Vagina (tissue), 2 donors: ENCODE measurements around the gene RGS3. TPM values are rescaled to one million over a fixed set of nuclear protein-coding genes. Genes with fewer than 3 reads are reported as not detected.

Experiments used
- DNase-seq, 2 donors: peaks; one replicate each; pipeline ENCODE4 v3.0.0-alpha.2; 2017; ENCODE audit errors: extremely low spot score in 2 of 2
- H3K27ac ChIP-seq: fragments of 200-600 bp; sonication (generic); one replicate; pipeline ENCODE4 v1.5.1; 2019
- H3K27me3 ChIP-seq: fragments of 200-600 bp; sonication (generic); one replicate; pipeline ENCODE4 v1.5.1; 2019
- H3K36me3 ChIP-seq, 2 donors: fragments of 200-600 bp; sonication (generic); one replicate each; pipeline ENCODE4 v1.5.1; 2017 to 2019
- H3K4me1 ChIP-seq: fragments of 200-600 bp; sonication (generic); one replicate; pipeline ENCODE4 v1.5.1; 2019
- H3K4me3 ChIP-seq, 2 donors: fragments of 200-600 bp; sonication (generic); 1 replicate in 1 of 2; 2 replicates in 1 of 2; pipeline ENCODE4 v1.5.1; 2016 to 2019
- H3K9me3 ChIP-seq: fragments of 200-600 bp; sonication (generic); one replicate; pipeline ENCODE4 v1.5.1; 2019
- POLR2A ChIP-seq, 2 donors: fragments of 450-650 bp; IDR thresholded peaks; one replicate each; pipeline ENCODE4 v1.6.1; 2017; ENCODE audit warnings: antibody characterized with exemption in 2 of 2, mild to moderate bottlenecking in 2 of 2, moderate library complexity in 2 of 2
- POLR2AphosphoS5 ChIP-seq, 2 donors: sonication (generic); formaldehyde crosslinking; IDR thresholded peaks; one replicate each; pipeline ENCODE4 v1.9.0; 2017; ENCODE audit warnings: antibody characterized with exemption in 2 of 2, mild to moderate bottlenecking in 2 of 2, low read depth in 1 of 2; ENCODE audit not compliant: insufficient read depth in 1 of 2
- intact Hi-C: fragments of 100-400 bp; cut with DNase I; formaldehyde crosslinking; loops from one replicate; pipeline ENCODE4 v1.15.1; 2023
- total RNA-seq: library from RNA; depleted of rRNA; stranded (reverse); fragments of >200 nt; gene quantifications from one replicate; pipeline ENCODE4 v1.2.3, GENCODE V29; 2016
- TF ChIP-seq, protein P1 (sequence below), 3 experiments: fragments of 450-650 bp in 2 of 3; fragments of 200-600 bp in 1 of 3; sonication (generic) in 1 of 3; IDR thresholded peaks; one replicate each; pipeline ENCODE4 v1.5.1; 2017 to 2019; ENCODE audit warnings: antibody characterized with exemption in 3 of 3, mild to moderate bottlenecking in 2 of 3, moderate library complexity in 2 of 3

RGS3 gene
- total RNA-seq, 1 donor from 2014 or later: 27.0 TPM

DNA sequence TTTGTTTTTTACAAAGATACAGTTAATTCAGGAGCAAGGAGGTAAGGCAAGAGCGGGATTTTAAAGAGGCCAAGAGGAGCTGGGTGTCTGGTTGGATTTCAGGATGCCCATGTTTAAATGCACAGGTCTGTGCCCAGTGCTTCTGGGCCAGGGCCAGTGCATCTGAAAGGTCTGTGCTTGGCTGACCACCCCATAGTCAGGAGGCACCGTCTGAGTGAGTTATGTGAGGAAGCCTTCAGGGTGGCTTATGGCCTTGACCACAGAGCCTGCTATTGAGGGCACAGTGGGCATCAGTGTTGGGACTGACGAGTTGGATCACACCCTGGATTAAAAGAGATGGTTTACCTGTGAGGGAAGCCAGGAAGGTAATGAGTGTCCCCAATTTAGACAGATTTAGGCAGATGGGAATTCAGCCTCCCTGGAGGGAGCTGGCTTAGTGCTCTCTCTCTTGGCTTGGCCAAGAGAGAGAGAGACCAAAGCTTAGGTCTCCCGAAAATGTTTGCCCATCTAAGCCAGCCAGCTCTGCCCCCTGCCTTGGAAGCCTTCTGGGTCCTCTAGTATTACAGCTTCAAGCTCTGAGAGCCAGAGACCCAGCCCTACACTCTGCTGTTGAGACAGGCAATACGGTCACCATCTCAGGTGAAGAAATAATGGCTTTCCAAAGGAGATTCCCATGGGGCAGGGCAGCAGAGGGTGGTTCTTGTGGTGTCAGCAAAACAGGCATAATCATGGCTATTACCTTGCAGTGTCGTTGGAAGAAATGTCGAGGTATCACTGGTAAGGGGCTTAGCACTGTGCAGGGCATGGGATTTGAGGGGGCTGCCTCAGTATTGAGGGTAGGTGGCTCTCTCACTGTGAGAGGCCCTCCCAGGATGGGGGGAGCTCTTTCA, 68.6 kb downstream of the RGS3 start:
- H3K27ac ChIP-seq: no peak overlapping the region
- no peaks in the 10 kb centered on the region for H3K9me3 ChIP-seq
- H3K36me3 ChIP-seq: no peaks in the 10 kb centered on the region
- intact Hi-C loops: no loop called here
- H3K4me3 ChIP-seq: no peak overlapping the region
- no peak for DNase-seq
- H3K27me3 ChIP-seq: no peaks in the 10 kb centered on the region
- H3K4me1 ChIP-seq: peaks cover 19% of the 10 kb centered on the region
- TF ChIP-seq POLR2A (IDR thresholded peaks at IDR 0.05): no peak
- TF ChIP-seq, protein P1, sequence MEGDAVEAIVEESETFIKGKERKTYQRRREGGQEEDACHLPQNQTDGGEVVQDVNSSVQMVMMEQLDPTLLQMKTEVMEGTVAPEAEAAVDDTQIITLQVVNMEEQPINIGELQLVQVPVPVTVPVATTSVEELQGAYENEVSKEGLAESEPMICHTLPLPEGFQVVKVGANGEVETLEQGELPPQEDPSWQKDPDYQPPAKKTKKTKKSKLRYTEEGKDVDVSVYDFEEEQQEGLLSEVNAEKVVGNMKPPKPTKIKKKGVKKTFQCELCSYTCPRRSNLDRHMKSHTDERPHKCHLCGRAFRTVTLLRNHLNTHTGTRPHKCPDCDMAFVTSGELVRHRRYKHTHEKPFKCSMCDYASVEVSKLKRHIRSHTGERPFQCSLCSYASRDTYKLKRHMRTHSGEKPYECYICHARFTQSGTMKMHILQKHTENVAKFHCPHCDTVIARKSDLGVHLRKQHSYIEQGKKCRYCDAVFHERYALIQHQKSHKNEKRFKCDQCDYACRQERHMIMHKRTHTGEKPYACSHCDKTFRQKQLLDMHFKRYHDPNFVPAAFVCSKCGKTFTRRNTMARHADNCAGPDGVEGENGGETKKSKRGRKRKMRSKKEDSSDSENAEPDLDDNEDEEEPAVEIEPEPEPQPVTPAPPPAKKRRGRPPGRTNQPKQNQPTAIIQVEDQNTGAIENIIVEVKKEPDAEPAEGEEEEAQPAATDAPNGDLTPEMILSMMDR (IDR thresholded peaks at IDR 0.05): no peak
- TF ChIP-seq POLR2AphosphoS5 (IDR thresholded peaks at IDR 0.05; ENCODE audit: insufficient read depth in 1 of 2, low read depth in 1 of 2): no peak

DNA sequence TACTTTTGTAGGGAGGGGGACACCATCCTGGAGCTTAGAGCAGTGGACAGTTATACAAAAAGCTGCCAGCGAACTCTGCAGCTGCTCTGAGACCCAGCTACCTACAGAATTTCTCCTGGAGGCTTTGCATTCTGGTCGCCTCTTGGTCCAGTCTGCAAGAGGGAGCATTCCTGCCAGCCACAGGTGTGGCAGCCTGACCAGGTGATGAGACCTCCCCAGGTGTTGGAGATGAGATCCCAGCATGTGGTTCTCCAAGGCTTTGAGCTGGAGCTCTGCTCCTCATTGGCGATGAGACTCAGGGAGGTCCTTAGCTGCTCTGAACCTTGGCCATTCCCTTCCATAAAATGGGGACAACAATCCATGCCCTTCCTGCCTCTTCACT, 69.3 kb downstream of the RGS3 start:
- no peak for DNase-seq
- no peak overlapping the region for H3K27ac ChIP-seq
- H3K4me3 ChIP-seq: no peak overlapping the region
- TF ChIP-seq POLR2A (IDR thresholded peaks at IDR 0.05): no peak
- TF ChIP-seq POLR2AphosphoS5 (IDR thresholded peaks at IDR 0.05; ENCODE audit: insufficient read depth in 1 of 2, low read depth in 1 of 2): no peak
- TF ChIP-seq, protein P1 (IDR thresholded peaks at IDR 0.05): no peak
- no peaks in the 10 kb centered on the region for H3K36me3 ChIP-seq
- H3K27me3 ChIP-seq: no peaks in the 10 kb centered on the region
- peaks cover 13% of the 10 kb centered on the region for H3K4me1 ChIP-seq
- intact Hi-C loops: no loop called here
- H3K9me3 ChIP-seq: no peaks in the 10 kb centered on the region

DNA sequence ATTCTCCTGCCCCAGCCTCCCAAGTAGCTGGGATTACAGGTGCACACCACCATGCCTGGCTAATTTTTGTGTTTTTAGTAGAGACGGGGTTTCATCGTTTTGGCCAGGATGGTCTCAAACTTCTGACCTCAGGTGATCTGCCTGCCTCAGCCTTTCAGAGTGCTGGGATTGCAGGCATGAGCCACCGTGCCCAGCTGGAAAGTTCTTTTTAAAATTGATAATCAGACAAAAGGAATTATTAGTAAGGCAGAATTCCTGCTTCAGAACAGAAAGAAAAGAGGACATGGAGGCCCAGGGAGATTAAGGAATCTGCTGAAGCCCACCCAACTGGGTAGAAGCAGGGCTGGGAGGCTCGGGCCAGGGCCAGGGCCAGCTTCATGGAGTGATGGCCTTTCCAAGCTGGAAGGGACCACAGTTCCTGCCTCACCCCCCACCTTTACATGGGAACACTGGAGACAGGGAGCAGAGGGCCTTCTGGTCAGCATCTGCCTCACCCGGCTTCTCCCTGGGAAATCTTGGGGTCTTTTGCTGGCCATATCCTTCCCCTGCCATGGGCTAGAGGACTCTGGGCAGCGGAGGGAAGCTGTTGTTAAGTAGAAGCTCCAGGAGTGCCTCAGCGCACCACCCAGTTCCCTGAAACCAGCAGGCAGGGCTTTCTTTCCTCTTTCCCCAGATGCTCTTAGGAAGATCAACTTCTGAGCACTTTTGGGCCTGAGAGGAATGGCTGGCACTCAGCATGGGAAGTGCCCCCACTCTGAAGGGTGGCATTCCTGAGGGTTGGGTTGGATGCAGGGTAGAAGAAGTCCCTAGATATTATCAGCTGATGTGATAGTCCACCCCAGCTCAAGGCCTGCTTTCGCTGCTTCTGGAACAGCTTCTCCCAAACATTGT, 70.1 kb downstream of the RGS3 start:
- Histone ChIP-seq H3K4me1 (peaks cover 5% of the 10 kb centered on the region), H3K4me3 (no peak overlapping the region), H3K27ac (no peak overlapping the region), H3K9me3 (no peaks in the 10 kb centered on the region), H3K36me3 (no peaks in the 10 kb centered on the region), H3K27me3 (no peaks in the 10 kb centered on the region)
- intact Hi-C loops: no loop called here
- DNase-seq: no peak
- TF ChIP-seq, protein P1 (IDR thresholded peaks at IDR 0.05): no peak
- TF ChIP-seq POLR2AphosphoS5 (IDR thresholded peaks at IDR 0.05; ENCODE audit: insufficient read depth in 1 of 2, low read depth in 1 of 2): no peak
- no peak for TF ChIP-seq POLR2A (IDR thresholded peaks at IDR 0.05)

DNA sequence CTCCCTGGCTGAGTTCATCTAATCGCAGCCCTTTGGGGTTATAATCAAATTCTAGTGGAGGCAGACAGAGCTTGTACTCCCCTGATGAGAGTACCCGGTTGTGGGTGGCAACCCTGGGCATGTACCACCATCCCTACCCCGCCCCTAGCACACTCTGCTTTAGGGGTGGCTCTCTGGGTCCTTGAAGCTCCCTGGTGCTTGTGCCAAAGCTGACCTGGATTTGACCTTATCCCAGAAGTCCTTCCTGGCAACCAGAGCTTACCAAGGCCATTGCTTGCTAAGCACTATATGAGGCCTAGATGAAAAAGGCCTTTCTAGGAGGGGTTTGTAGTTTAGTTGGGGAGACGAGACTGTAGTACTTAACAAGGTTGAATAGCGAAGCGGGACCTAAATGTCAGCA, 72.2 kb downstream of the RGS3 start:
- intact Hi-C loops: no loop called here
- peak overlapping the region; percentile 12 for H3K27ac ChIP-seq
- H3K9me3 ChIP-seq: no peaks in the 10 kb centered on the region
- no peaks in the 10 kb centered on the region for H3K36me3 ChIP-seq
- peaks cover 5% of the 10 kb centered on the region for H3K4me1 ChIP-seq
- DNase-seq: no peak
- H3K27me3 ChIP-seq: no peaks in the 10 kb centered on the region
- TF ChIP-seq POLR2AphosphoS5 (IDR thresholded peaks at IDR 0.05; ENCODE audit: insufficient read depth in 1 of 2, low read depth in 1 of 2) (no peak), POLR2A (IDR thresholded peaks at IDR 0.05) (no peak)
- TF ChIP-seq, protein P1 (IDR thresholded peaks at IDR 0.05): no peak
- H3K4me3 ChIP-seq: no peak overlapping the region
